Activated CD8-positive, alpha-beta memory T cell treated with anti-CD3 and anti-CD28 coated beads, Interleukin-2, amount 10 ng/mL, durations not matched to agents 7 days and 5 days (primary cell): ENCODE results near the gene TARBP1. TPM values are rescaled to one million over a fixed set of nuclear protein-coding genes. Genes with fewer than 3 reads are reported as not detected.

Experiments
- ATAC-seq: fragments of 150-1000 bp; cut with Tn5 transposase; one replicate; pipeline ENCODE4 v1.10.0; 2021; ENCODE audit warnings: moderate library complexity
- CTCF ChIA-PET: fragments of 350-600 bp; sonication (Branson Sonifier 250); formaldehyde crosslinking; loops from one replicate; lab custom pipeline; 2021; ENCODE audit warnings: antibody characterized with exemption; lab: Charles Lee
- DNase-seq: peaks from one replicate; pipeline ENCODE4 v3.0.0-alpha.2; 2020
- H3K27ac Mint-ChIP-seq: one replicate; pipeline ENCODE4 v1.8.0; 2021; ENCODE audit warnings: mild to moderate bottlenecking, mixed read lengths
- H3K27me3 Mint-ChIP-seq: one replicate; pipeline ENCODE4 v1.8.0; 2021; ENCODE audit warnings: mixed read lengths
- H3K36me3 Mint-ChIP-seq: one replicate; pipeline ENCODE4 v1.8.0; 2021; ENCODE audit warnings: mild to moderate bottlenecking, mixed read lengths
- H3K4me1 Mint-ChIP-seq: one replicate; pipeline ENCODE4 v1.8.0; 2021; ENCODE audit warnings: mixed read lengths
- H3K4me3 Mint-ChIP-seq: one replicate; pipeline ENCODE4 v1.8.0; 2021; ENCODE audit warnings: mild to moderate bottlenecking, moderate library complexity, mixed read lengths
- H3K9me3 Mint-ChIP-seq: one replicate; pipeline ENCODE4 v1.8.0; 2022; ENCODE audit warnings: low read depth, mixed read lengths
- total RNA-seq, 2 experiments: library from RNA; stranded (reverse); gene quantifications; one replicate each; pipeline ENCODE4 v1.2.3, GENCODE V29; 2021

TARBP1 gene
- total RNA-seq, 2 experiments from 2014 or later, result 40.0 to 44.9 TPM

DNA sequence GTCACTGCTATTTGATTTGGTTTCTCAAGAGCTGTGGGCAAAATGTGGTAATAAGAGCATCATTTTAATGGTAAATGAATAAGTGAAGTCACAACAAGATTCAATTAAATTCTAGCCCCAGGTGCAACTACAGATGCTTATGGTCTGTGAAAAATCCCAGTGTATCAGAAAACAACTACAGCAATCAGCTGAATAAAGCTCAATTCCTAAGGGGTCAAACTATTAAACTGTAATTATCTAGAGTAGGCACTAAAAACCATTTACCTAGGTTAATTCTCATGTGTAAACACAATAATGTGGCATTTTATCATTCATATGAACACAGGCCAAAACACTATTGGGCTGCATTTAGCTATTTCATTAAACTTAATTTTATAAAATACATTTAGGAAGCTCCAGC lies 9.6 kb downstream of the TARBP1 start:
- Mint-ChIP-seq H3K9me3 (no peaks in the 10 kb centered on the region), H3K36me3 (peaks cover 33% of the 10 kb centered on the region), H3K27me3 (no peaks in the 10 kb centered on the region), H3K4me1 (peaks cover 18% of the 10 kb centered on the region), H3K4me3 (no peak overlapping the region), H3K27ac (no peak overlapping the region)
- no peak for DNase-seq
- CTCF ChIA-PET, result no interaction called here
- ATAC-seq, result no peak

DNA sequence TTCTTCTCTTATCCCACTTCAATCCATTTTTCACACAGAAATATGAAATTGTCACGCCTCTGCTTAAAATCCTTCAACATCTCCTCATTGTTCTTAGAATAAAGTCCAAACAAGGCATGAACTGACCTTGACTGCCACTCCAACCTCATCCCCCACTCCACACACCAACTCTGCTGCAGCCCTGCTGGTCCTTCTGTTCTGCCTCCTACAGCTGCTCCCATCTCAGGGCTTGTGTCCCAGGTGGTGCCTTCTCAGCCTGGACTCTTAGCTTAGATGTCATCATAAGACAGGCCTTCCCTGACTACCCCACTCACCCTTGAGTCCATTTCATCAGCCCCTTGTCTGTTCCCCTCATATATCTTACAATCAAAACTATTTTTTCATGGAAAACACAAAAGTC lies 10.4 kb downstream of the TARBP1 start:
- peaks cover 35% of the 10 kb centered on the region for H3K36me3 Mint-ChIP-seq

DNA sequence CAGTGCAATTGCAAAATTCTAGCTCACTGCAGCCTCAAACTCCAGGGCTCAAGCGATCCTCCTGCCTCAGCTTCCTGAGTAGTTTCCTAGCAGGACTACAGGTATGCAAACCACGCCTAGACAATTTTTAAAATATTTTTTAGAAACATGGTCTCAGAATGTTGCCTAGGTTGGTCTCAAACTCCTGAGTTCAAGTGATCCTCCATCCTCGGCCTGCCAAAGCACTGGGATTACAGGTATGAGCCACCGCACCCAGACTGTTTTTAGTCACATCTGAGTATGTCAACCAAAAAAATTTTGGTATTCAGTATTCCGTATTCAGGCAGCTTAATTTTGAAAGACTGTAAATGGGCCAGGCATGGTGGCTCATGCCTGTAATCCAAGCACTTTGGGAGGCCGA lies 11.2 kb downstream of the TARBP1 start:
- ATAC-seq, result no peak

More for the DNA sequence above, 10.4 kb downstream of the TARBP1 start:
- no peak overlapping the region for H3K4me3 Mint-ChIP-seq
- DNase-seq (no peak), ATAC-seq (no peak)
- H3K27me3 Mint-ChIP-seq, result no peaks in the 10 kb centered on the region
- CTCF ChIA-PET, result interaction anchor here (0.8 to 0.9 kb wide), 2 partner anchors 13 to 19 kb away, joined by 3 read pairs; no protein-coding TSS in a partner anchor
- H3K4me1 Mint-ChIP-seq, result peaks cover 12% of the 10 kb centered on the region
- H3K27ac Mint-ChIP-seq, result no peak overlapping the region
- no peaks in the 10 kb centered on the region for H3K9me3 Mint-ChIP-seq

DNA sequence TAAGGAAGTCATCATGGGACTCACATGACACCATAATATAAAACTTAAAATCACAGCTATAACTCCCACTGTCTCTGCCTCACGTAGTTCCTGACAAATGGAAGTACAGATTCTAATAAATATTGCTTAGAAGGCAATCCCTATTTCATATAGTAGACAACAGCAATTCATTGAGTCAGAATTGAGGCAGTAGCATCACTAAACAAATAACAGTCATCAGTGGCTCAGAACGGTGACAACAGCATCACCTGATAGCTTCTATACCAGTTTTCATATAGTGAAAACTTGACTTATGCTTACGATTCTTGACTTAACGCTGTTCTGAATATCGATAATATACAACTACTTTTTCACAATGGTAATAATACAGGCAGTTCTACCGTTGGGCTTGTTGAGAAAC lies 12.0 kb downstream of the TARBP1 start:
- Mint-ChIP-seq H3K27me3 (no peaks in the 10 kb centered on the region), H3K27ac (no peak overlapping the region), H3K9me3 (no peaks in the 10 kb centered on the region), H3K36me3 (peaks cover 48% of the 10 kb centered on the region), H3K4me3 (no peak overlapping the region), H3K4me1 (no peaks in the 10 kb centered on the region)
- ATAC-seq, result no peak
- DNase-seq, result no peak
- CTCF ChIA-PET, result interaction anchor here (1.1 to 1.6 kb wide), 2 partner anchors 11 to 12 kb away, joined by 3 to 6 read pairs; partner anchors contain the start of gene TARBP1

More for the DNA sequence above, 11.2 kb downstream of the TARBP1 start:
- DNase-seq, result no peak
- Mint-ChIP-seq H3K4me1 (peaks cover 4% of the 10 kb centered on the region), H3K27me3 (no peaks in the 10 kb centered on the region), H3K27ac (no peak overlapping the region), H3K9me3 (no peaks in the 10 kb centered on the region), H3K36me3 (peaks cover 42% of the 10 kb centered on the region), H3K4me3 (no peak overlapping the region)
- CTCF ChIA-PET, result interaction anchor here (0.8 to 1.6 kb wide), 4 partner anchors 10 to 20 kb away, joined by 3 to 6 read pairs (median 3); partner anchors contain the start of gene TARBP1

DNA sequence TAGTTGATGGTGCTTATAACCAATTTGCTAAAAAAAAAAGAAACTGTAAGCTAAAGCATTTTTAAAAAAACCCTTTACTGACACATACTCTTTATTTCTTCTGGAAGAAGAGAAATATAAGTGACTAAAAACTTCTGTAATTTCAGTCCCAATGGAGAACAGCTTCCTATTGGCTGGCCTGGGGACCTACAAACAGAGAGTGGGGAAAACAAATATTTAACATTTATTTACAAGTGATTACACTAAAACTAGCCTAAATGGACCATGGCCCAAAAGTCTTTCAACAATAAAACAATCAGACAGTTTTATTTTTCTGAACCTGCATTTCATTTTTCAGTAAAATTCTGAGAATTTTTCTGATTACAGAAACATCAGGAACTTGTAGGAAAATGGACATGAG lies 15.2 kb downstream of the TARBP1 start:
- ATAC-seq, result no peak
- peaks cover 46% of the 10 kb centered on the region for H3K36me3 Mint-ChIP-seq
- H3K9me3 Mint-ChIP-seq, result no peaks in the 10 kb centered on the region
- CTCF ChIA-PET, result no interaction called here
- DNase-seq, result no peak
- no peaks in the 10 kb centered on the region for H3K4me1 Mint-ChIP-seq
- H3K4me3 Mint-ChIP-seq, result no peak overlapping the region
- H3K27ac Mint-ChIP-seq, result no peak overlapping the region
- no peaks in the 10 kb centered on the region for H3K27me3 Mint-ChIP-seq

DNA sequence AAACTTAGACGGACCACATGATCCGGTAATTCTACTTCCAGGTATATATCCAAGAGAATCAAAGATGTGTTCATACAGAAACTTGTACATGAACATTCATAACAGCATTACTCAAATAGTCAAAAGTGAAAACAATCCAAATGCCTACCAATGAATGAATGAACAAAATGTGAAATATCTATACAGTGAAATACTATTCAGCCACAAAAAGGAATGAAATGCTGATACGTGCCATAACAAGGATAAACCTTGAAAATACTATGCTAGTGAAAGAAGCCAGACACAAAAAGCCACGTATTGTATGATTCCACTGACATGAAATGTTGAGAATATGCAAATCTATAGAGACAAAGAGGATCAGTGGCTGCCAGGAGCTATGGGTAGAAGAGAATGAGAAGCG lies 18.3 kb downstream of the TARBP1 start:
- no peaks in the 10 kb centered on the region for H3K4me1 Mint-ChIP-seq
- no peak for DNase-seq

DNA sequence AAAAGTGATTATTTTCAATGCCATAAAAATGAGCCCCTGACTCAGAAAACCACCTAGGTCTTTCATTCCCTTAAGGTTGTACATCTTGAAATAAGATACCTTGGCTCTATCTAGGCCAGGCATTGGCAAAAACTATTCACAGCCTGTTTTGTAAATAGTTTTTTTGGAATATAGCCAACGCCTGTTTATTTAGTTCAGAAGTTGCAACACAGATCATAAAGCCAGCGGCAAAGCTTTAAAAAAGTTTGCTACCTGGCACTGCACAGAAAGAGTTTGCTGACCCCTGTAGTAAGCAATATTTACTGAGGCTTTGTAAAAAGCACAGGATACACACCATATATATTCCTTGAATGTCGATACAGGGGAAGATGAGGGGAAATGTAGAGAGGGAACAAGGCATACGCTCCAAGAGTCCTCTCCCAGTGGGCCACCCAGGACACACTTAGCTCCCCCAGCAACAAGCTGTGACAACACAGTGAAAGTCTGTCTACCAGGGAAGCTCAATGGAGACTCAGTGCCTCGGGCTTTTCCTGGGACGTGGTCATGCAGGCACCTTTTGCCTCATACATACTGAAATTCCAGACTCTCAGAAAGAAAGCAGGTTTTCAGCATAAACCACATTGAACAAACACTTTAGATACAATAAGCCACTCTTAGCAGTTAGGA lies 20.5 kb downstream of the TARBP1 start:
- no peaks in the 10 kb centered on the region for H3K4me1 Mint-ChIP-seq
- no peaks in the 10 kb centered on the region for H3K9me3 Mint-ChIP-seq
- CTCF ChIA-PET, result no interaction called here
- no peak for ATAC-seq
- no peak overlapping the region for H3K4me3 Mint-ChIP-seq
- no peak for DNase-seq
- no peak overlapping the region for H3K27ac Mint-ChIP-seq
- H3K36me3 Mint-ChIP-seq, result peaks cover 41% of the 10 kb centered on the region
- H3K27me3 Mint-ChIP-seq, result no peaks in the 10 kb centered on the region

More for the DNA sequence above, 18.3 kb downstream of the TARBP1 start:
- Mint-ChIP-seq H3K27ac (no peak overlapping the region), H3K9me3 (no peaks in the 10 kb centered on the region), H3K36me3 (peaks cover 38% of the 10 kb centered on the region), H3K27me3 (no peaks in the 10 kb centered on the region), H3K4me3 (no peak overlapping the region)
- CTCF ChIA-PET, result interaction anchor here (0.6 kb wide), 1 partner anchor 24 kb away, joined by 3 read pairs; no protein-coding TSS in a partner anchor
- no peak for ATAC-seq

DNA sequence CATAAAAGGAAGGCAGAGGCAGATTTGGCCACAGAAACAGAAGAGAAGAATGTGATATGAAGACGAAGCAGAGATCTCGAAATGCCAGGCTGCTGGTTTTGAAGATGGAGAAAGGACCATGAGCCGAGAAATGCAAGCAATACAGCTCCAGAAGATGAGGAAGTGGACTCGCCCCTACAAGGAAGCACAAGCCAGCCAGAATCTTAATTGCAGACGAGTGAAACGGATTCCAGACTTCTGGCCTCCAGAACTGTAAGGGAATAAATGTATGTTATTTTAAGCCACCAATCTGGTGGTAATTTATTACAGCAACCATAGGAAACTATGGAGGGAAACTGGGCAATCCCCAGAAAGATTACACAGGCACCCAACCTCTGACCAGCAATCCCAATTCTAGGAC lies 24.1 kb downstream of the TARBP1 start:
- Mint-ChIP-seq H3K36me3 (peaks cover 29% of the 10 kb centered on the region), H3K4me1 (peaks cover 1% of the 10 kb centered on the region), H3K9me3 (no peaks in the 10 kb centered on the region), H3K27me3 (no peaks in the 10 kb centered on the region), H3K27ac (no peak overlapping the region), H3K4me3 (no peak overlapping the region)
- DNase-seq, result no peak
- ATAC-seq, result no peak
- CTCF ChIA-PET, result interaction anchor here (1.3 to 1.9 kb wide), 3 partner anchors 13 to 23 kb away, joined by 3 to 4 read pairs (median 3); partner anchors contain the start of gene TARBP1

DNA sequence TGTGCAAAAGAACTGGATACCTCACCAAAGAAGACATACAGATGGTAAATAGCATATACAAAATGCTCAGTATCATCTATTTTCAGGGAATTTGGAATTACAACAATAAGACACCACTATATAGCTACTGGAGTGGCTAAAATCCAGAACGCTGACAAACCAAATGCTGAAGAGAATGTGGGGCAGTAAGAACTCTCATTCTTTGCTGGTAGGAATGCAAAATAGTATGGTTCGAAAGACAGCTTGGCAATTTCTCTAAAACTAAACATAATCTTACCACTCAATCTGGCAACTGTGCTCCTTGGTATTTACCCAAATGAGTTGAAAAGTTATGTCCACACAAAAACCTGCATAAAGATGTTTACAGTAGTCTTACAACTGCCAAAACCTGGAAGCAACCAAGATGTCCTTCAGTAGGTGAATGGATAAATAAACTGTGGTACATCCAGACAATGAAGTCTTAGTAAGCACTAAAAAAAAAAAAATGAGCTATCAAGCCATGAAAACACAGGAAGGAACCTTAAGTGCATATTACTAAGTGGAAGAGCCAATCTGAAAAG lies 26.5 kb downstream of the TARBP1 start:
- ATAC-seq, result no peak
- no peak for DNase-seq
- H3K27ac Mint-ChIP-seq, result no peak overlapping the region
- peaks cover 1% of the 10 kb centered on the region for H3K4me1 Mint-ChIP-seq
- peaks cover 43% of the 10 kb centered on the region for H3K36me3 Mint-ChIP-seq
- CTCF ChIA-PET, result no interaction called here
- H3K4me3 Mint-ChIP-seq, result no peak overlapping the region
- H3K9me3 Mint-ChIP-seq, result no peaks in the 10 kb centered on the region
- no peaks in the 10 kb centered on the region for H3K27me3 Mint-ChIP-seq

DNA sequence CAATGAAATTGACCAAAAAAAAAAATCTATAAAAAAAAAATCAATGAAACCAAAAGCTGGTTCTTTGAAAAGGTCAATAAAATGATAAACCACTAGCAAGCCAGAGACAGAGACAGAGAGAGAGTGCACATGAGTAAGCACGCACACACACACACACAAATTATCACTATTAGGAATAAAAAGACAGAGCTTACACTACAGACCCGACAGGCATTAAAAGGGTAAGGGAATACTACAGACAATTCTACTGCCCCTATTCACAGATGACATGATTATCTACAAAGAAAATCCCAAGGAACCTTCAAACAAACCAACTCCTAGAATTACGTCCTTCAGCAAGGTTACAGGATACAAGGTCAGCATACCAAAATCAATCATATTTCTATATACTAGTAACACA lies 38.6 kb downstream of the TARBP1 start:
- DNase-seq, result no peak
- no peak overlapping the region for H3K27ac Mint-ChIP-seq
- H3K36me3 Mint-ChIP-seq, result peaks cover 70% of the 10 kb centered on the region
- H3K9me3 Mint-ChIP-seq, result peaks cover 7% of the 10 kb centered on the region
- no peak overlapping the region for H3K4me3 Mint-ChIP-seq
- ATAC-seq, result no peak
- CTCF ChIA-PET, result no interaction called here
- no peaks in the 10 kb centered on the region for H3K27me3 Mint-ChIP-seq
- no peaks in the 10 kb centered on the region for H3K4me1 Mint-ChIP-seq

DNA sequence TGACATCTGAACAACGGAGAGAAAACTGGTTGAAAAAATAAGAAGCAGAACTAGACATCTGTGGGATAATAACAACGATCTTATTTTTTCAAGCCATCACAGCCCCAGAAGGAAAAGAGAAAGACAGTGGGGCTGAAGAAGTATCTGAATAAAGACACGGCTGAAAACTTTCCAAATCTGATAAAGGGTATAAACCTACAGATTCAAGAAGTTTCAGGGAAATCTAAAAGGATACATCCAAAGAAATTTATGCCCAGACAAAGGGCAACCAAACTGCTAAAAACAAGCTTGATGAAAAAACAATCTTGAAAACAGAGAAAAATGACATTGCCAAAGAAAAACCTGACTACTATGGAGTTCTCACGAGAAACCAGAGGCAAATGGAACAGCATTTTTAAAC lies 40.4 kb downstream of the TARBP1 start:
- DNase-seq (no peak), ATAC-seq (no peak)
- peaks cover 7% of the 10 kb centered on the region for H3K9me3 Mint-ChIP-seq
- CTCF ChIA-PET, result interaction anchor here (0.7 kb wide), 1 partner anchor 16 kb away, joined by 3 read pairs; no protein-coding TSS in a partner anchor
- no peak overlapping the region for H3K4me3 Mint-ChIP-seq
- H3K36me3 Mint-ChIP-seq, result peaks cover 68% of the 10 kb centered on the region
- no peaks in the 10 kb centered on the region for H3K27me3 Mint-ChIP-seq
- peaks cover 3% of the 10 kb centered on the region for H3K4me1 Mint-ChIP-seq
- H3K27ac Mint-ChIP-seq, result no peak overlapping the region

DNA sequence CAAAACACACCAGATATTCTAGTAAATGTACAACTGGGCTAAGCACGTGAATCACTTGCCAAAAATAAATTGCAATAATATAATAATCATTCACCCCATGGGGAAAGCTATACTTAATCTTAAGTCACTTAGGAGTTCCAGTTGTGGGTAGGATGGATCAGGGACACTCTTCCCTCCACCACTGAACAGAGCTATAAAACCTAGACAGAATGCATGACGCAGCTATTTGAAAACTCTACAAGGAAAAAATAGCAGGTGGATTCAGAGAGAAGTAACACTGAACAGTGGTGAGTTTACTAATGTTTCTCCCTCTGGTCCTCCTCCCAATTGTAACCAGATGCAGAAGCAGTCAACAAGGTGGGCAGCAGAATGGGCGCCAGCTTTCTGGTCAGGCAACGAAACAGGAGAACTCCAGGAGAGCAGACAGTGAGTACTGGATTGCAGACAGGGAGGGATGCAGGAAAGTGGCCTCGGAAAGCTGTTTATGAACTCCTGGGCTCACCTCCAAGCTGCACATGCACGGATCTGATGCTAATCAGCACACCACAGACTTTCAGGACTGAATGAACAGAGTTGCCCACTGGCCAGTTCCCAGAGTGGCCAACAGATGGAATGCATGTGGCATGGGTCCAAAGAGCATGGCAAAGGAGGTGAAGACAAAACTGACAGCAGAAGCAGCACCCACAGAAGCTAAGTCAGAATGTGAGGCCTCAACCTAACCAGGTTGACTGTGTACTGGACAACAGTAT lies 41.4 kb downstream of the TARBP1 start:
- ATAC-seq, result no peak
- CTCF ChIA-PET, result interaction anchor here (0.7 kb wide), 1 partner anchor 17 kb away, joined by 3 read pairs; no protein-coding TSS in a partner anchor
- no peak overlapping the region for H3K27ac Mint-ChIP-seq
- H3K9me3 Mint-ChIP-seq, result peaks cover 7% of the 10 kb centered on the region
- peaks cover 69% of the 10 kb centered on the region for H3K36me3 Mint-ChIP-seq
- peaks cover 3% of the 10 kb centered on the region for H3K4me1 Mint-ChIP-seq
- DNase-seq, result no peak
- H3K27me3 Mint-ChIP-seq, result no peaks in the 10 kb centered on the region
- no peak overlapping the region for H3K4me3 Mint-ChIP-seq

DNA sequence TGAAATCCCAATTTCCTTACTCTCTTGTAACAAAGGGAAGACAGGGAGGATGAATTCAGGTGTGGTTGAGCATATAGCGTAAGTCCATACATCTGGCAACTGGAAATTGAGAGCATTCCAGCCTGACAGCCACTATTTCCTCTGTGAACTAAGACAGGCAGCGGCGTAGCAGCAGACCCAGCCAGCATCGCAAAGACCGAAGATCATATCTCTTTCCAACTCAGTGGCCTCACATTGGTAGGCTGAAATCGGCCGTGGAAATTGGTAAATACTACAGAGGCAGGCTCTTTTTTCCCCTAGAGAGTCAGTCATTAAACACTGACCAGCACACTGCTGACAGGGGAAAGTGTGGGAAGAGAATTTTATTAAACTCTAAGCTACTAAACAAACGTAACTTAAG lies 43.4 kb downstream of the TARBP1 start:
- H3K4me3 Mint-ChIP-seq, result no peak overlapping the region
- H3K9me3 Mint-ChIP-seq, result peaks cover 7% of the 10 kb centered on the region
- CTCF ChIA-PET, result no interaction called here
- H3K36me3 Mint-ChIP-seq, result peaks cover 63% of the 10 kb centered on the region
- no peak for ATAC-seq
- no peak for DNase-seq
- no peak overlapping the region for H3K27ac Mint-ChIP-seq
- peaks cover 3% of the 10 kb centered on the region for H3K4me1 Mint-ChIP-seq
- H3K27me3 Mint-ChIP-seq, result no peaks in the 10 kb centered on the region
